Stimulated activated CD8-positive, alpha-beta memory T cell treated with anti-CD3 and anti-CD28 coated beads, Interleukin-2, amount 100 ng/mL, for 48 hours (primary cell): ENCODE data around the gene SYT1.

Experiments used
- DNase-seq, 2 donors: peaks; one replicate each; pipeline ENCODE4 v3.0.0-alpha.2; 2020; ENCODE audit warnings: low read depth in 2 of 2

The SYT1 gene

GRCh38 chr12:79057540-79057939 is 193.0 kb downstream of the SYT1 start:
- DNase-seq = no peak

GRCh38 chr12:79058342-79058741 is 193.8 kb downstream of the SYT1 start:
- no peak for DNase-seq

- DNase-seq = no peak
Measured at GRCh38 chr12:79059557-79059956, 195.0 kb downstream of the SYT1 start.

- DNase-seq = no peak
Measured at GRCh38 chr12:79063258-79063657, 198.7 kb downstream of the SYT1 start.

GRCh38 chr12:79067977-79068376 is 203.4 kb downstream of the SYT1 start:
- DNase-seq = no peak

- DNase-seq = no peak
Measured at GRCh38 chr12:79069009-79069408, 204.4 kb downstream of the SYT1 start.

- no peak for DNase-seq
Measured at GRCh38 chr12:79071498-79071897, 206.9 kb downstream of the SYT1 start.

GRCh38 chr12:79073506-79073905 is 208.9 kb downstream of the SYT1 start:
- no peak for DNase-seq

GRCh38 chr12:79082595-79082994 is 218.0 kb downstream of the SYT1 start:
- no peak for DNase-seq

- no peak for DNase-seq
Measured at GRCh38 chr12:79083181-79083580, 218.6 kb downstream of the SYT1 start.

- no peak for DNase-seq
Measured at GRCh38 chr12:79085106-79085682, 220.6 kb downstream of the SYT1 start.

GRCh38 chr12:79086541-79087296 is 222.1 kb downstream of the SYT1 start:
- DNase-seq = no peak

GRCh38 chr12:79098530-79098929 is 234.0 kb downstream of the SYT1 start:
- no peak for DNase-seq

GRCh38 chr12:79108962-79109361 is 244.4 kb downstream of the SYT1 start:
- no peak for DNase-seq

- no peak for DNase-seq
Measured at GRCh38 chr12:79114896-79115295, 250.3 kb downstream of the SYT1 start.

- DNase-seq = no peak
Measured at GRCh38 chr12:79115743-79116142, 251.2 kb downstream of the SYT1 start.

- DNase-seq = no peak
Measured at GRCh38 chr12:79119796-79120195, 255.2 kb downstream of the SYT1 start.

- DNase-seq = no peak
Measured at GRCh38 chr12:79121486-79121885, 256.9 kb downstream of the SYT1 start.

- DNase-seq = no peak
Measured at GRCh38 chr12:79124385-79124784, 259.8 kb downstream of the SYT1 start.

GRCh38 chr12:79125358-79125757 is 260.8 kb downstream of the SYT1 start:
- DNase-seq = no peak

GRCh38 chr12:79127271-79127751 is 262.7 kb downstream of the SYT1 start:
- DNase-seq = no peak

- DNase-seq = no peak
Measured at GRCh38 chr12:79128956-79129355, 264.4 kb downstream of the SYT1 start.

- DNase-seq = no peak
Measured at GRCh38 chr12:79138872-79139271, 274.3 kb downstream of the SYT1 start.

GRCh38 chr12:79140711-79141110 is 276.1 kb downstream of the SYT1 start:
- no peak for DNase-seq
